ENCODE results near the gene FSD1L. TPM values are rescaled to one million over a fixed set of nuclear protein-coding genes. Genes with fewer than 3 reads are reported as not detected.
"Not testable (repeated sequence)": the region's sequence is repeated elsewhere in the genome, so short reads cannot be mapped to it uniquely, and the experiment has no call there.

The FSD1L gene
- total RNA-seq, 4 donors from 2014 or later, result 0.23 to 2.2 (median 1.1) TPM

- no peak for TF ChIP-seq CTCF (IDR thresholded peaks at IDR 0.05)
- TF ChIP-seq POLR2A (IDR thresholded peaks at IDR 0.05), result no peak
- peak; percentile 85 to 97 for DNase-seq (ENCODE audit: low spot score in 2 of 2)
- H3K4me3 ChIP-seq (ENCODE audit: low read depth, poor library complexity, severe bottlenecking), result peak within 1 kb of the TSS; percentile 87
- 1% methylated on average over 47 to 48 of the region's 49 CpGs for WGBS, 2 donors
- intact Hi-C loops (cut with DNase I; ENCODE audit: low total_unique reads), result no loop called here
These were observed 110.2 kb downstream of the FSD1L start, which contains the start of gene FKTN for GRCh38 chr9:105557804-105558610. Gene FKTN, plus strand, starts transcription at chr9:105558131. Its CDS starts 16,902 bp downstream, at chr9:105575033.

DNA sequence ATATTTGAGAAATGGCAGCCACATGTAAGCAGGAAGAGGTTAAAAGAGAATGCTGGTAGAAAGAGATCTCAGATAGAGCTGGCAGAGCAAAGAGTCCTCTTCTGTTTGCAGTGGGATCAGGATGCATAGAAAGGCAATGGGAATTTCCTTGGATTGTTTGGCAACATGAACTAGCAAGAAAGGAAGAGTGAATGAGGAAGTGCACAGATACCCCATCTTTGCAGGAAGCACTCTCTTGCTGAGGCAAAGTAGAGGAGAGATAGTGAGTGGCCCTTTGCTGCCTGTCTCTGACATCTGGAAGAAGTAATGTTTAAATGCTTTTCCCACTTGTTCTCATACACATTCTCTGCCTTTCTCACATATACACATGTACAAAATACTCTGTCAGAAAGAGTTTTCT is 124.6 kb downstream of the FSD1L start:
- DNase-seq (ENCODE audit: low spot score in 2 of 2), result no peak
- intact Hi-C loops (cut with DNase I; ENCODE audit: low total_unique reads), result no loop called here
- no peak for TF ChIP-seq POLR2A (IDR thresholded peaks at IDR 0.05)
- no peak for TF ChIP-seq CTCF (IDR thresholded peaks at IDR 0.05)
- H3K4me3 ChIP-seq (ENCODE audit: low read depth, poor library complexity, severe bottlenecking), result no peak overlapping the region

DNA sequence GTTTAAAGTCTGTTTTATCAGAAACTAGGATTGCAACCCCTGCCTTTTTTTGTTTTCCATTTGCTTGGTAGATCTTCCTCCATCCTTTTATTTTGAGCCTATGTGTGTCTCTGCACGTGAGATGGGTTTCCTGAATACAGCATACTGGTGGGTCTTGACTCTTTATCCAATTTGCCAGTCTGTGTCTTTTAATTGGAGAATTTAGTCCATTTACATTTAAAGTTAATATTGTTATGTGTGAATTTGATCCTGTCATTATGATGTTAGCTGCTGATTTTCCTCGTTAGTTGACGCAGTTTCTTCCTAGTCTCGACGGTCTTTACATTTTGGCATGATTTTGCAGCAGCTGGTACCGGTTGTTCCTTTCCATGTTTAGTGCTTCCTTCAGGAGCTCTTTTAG is 132.1 kb downstream of the FSD1L start:
- intact Hi-C loops (cut with DNase I; ENCODE audit: low total_unique reads); DNase-seq (ENCODE audit: low spot score in 2 of 2); H3K4me3 ChIP-seq (ENCODE audit: low read depth, poor library complexity, severe bottlenecking): not testable (repeated sequence)
- 96 to 99% methylated on average over 6 of the region's 6 CpGs for WGBS, 2 donors

DNA sequence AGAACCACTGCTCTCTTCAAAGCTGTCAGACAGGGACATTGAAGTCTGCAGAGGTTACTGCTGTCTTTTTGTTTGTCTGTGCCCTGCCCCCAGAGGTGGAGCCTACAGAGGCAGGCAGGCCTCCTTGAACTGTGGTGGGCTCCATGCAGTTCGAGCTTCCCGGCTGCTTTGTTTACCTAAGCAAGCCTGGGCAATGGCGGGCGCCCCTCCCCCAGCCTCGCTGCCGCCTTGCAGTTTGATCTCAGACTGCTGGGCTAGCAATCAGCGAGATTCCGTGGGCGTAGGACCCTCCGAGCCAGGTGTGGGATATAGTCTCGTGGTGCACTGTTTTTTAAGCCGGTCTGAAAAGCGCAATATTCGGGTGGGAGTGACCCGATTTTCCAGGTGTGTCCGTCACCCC is 133.7 kb downstream of the FSD1L start:
- H3K4me3 ChIP-seq (ENCODE audit: low read depth, poor library complexity, severe bottlenecking); intact Hi-C loops (cut with DNase I; ENCODE audit: low total_unique reads); DNase-seq (ENCODE audit: low spot score in 2 of 2): not testable (repeated sequence)
- WGBS, 2 donors, result 88% methylated on average over 13 to 16 of the region's 16 CpGs

DNA sequence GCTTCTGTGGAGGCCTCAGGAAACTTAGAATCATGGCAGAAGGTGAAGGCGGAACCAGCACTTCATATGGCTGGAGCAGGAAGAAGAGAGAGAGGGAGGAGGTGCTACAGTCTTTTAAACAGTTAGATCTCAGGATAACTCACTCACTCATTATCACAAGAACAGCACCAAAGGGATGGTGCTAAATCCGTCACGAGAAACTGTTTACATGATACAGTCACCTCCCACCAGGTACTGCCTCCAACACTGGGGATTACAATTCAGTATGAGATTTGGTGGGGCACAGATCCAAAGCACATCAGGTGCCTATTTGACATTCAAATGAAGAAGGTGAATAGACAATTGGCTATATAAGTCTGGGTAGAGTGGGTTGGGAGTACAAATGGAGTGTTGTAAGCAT is 145.3 kb downstream of the FSD1L start:
- no peak for TF ChIP-seq CTCF (IDR thresholded peaks at IDR 0.05)
- TF ChIP-seq POLR2A (IDR thresholded peaks at IDR 0.05), result no peak
- H3K4me3 ChIP-seq (ENCODE audit: low read depth, poor library complexity, severe bottlenecking), result no peak overlapping the region
- intact Hi-C loops (cut with DNase I; ENCODE audit: low total_unique reads), result no loop called here
- whole genome bisulfite sequencing, 2 donors, result 91 to 93% methylated on average over 3 of the region's 3 CpGs
- DNase-seq (ENCODE audit: low spot score in 2 of 2), result no peak

Other genes starting within 250 kb of the FSD1L start
- gene SLC44A1, start 203.4 kb upstream of the FSD1L start, total RNA-seq, result 10 to 100 TPM; 51.1 to 82.2 (median 70.5) TPM
- gene FKTN, start 110.1 kb downstream of the FSD1L start, total RNA-seq, result 10 to 100 TPM in 1 of 4 donors, 1 to 10 TPM in 3; 3.6 to 10.9 (median 7.4) TPM
- gene TAL2, start 214.4 kb downstream of the FSD1L start, total RNA-seq, result not detected
- gene TMEM38B, start 246.5 kb downstream of the FSD1L start, total RNA-seq, result 10 to 100 TPM in 1 of 4 donors, 1 to 10 TPM in 3; 5.6 to 11.3 (median 9.4) TPM

Data from lower leg skin (tissue), 4 donors.